ENCODE data around the gene ZSCAN2.

Gene ZSCAN2

DNA sequence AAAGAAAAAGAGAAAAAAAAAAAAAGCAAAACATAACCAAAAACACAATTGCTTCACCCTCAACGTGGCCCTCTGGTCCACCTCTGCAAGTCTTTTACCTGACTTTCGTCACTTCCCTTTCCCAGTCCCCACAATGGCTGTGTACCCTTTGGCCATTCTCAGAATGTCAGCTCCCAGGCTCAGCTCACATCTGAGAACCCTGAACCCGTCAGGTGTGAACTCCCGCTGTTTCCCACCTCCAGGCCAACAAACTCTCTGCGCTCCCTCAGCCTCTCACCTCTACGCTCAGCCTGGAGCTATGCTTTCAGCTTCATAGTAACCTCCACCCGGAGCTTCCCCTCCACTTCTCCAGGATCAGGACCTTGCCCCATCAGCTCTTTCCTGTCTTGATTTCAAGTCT is 23.6 kb downstream of the ZSCAN2 start:
- no peak for TF ChIP-seq POLR2A (IDR thresholded peaks at IDR 0.05; ENCODE audit: extremely low read depth, insufficient read length)
- TF ChIP-seq MYC (IDR thresholded peaks at IDR 0.05; ENCODE audit: low read depth, low read length), result no peak
- TF ChIP-seq, protein P1, sequence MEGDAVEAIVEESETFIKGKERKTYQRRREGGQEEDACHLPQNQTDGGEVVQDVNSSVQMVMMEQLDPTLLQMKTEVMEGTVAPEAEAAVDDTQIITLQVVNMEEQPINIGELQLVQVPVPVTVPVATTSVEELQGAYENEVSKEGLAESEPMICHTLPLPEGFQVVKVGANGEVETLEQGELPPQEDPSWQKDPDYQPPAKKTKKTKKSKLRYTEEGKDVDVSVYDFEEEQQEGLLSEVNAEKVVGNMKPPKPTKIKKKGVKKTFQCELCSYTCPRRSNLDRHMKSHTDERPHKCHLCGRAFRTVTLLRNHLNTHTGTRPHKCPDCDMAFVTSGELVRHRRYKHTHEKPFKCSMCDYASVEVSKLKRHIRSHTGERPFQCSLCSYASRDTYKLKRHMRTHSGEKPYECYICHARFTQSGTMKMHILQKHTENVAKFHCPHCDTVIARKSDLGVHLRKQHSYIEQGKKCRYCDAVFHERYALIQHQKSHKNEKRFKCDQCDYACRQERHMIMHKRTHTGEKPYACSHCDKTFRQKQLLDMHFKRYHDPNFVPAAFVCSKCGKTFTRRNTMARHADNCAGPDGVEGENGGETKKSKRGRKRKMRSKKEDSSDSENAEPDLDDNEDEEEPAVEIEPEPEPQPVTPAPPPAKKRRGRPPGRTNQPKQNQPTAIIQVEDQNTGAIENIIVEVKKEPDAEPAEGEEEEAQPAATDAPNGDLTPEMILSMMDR (IDR thresholded peaks at IDR 0.05; ENCODE audit: low read depth, low read length), result no peak
- TF ChIP-seq, protein P2, sequence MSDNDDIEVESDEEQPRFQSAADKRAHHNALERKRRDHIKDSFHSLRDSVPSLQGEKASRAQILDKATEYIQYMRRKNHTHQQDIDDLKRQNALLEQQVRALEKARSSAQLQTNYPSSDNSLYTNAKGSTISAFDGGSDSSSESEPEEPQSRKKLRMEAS (IDR thresholded peaks at IDR 0.05; ENCODE audit: low read depth, low read length), result no peak
- no peak for DNase-seq (ENCODE audit: low read depth)
- H3K4me3 ChIP-seq (ENCODE audit: low read depth, low read length), result no peak overlapping the region

DNA sequence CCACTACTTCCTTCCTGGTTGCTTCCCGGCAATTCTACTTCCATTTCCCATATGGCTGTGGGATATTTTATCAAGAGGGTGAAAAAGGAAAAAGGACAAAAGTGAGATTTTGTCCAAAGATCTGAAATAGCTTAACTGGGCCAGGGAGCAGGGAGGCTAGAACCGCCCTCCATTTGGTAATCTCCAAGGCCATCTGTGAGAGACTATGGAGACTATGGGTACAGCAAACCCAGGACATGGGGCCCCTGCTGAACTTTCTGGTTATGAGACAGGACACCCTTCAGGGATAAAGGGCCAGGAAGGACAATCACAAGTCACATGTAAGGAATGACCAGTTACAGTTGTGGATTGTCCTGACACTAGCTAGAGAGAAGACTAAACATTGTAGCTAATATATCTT is 24.3 kb downstream of the ZSCAN2 start:
- DNase-seq (ENCODE audit: low read depth), result no peak
- no peak overlapping the region for H3K4me3 ChIP-seq (ENCODE audit: low read depth, low read length)
- no peak for TF ChIP-seq POLR2A (IDR thresholded peaks at IDR 0.05; ENCODE audit: extremely low read depth, insufficient read length)
- TF ChIP-seq, protein P1 (IDR thresholded peaks at IDR 0.05; ENCODE audit: low read depth, low read length), result no peak
- no peak for TF ChIP-seq MYC (IDR thresholded peaks at IDR 0.05; ENCODE audit: low read depth, low read length)
- TF ChIP-seq, protein P2 (IDR thresholded peaks at IDR 0.05; ENCODE audit: low read depth, low read length), result no peak

DNA sequence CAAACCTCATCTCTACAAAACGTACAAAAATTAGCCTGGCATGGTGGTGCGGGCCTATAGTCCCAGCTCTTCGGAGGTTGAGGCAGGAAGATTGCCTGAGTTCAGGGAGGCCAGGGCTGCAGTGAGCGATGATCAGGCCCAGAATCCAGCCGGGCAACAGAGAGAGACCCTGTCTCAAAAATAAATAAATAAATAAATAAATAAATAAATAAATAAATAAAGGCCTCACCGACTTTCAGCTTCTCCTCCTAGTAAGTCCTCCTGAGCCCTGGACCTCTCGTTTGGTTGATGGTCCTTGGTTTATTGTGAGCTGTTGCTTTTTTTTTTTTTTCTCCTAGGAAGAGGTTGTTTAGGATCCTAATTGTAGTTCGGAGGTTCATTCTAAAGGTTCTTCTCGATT is 28.2 kb downstream of the ZSCAN2 start:
- no peak overlapping the region for H3K4me3 ChIP-seq (ENCODE audit: low read depth, low read length)
- TF ChIP-seq POLR2A (IDR thresholded peaks at IDR 0.05; ENCODE audit: extremely low read depth, insufficient read length) (no peak), MYC (IDR thresholded peaks at IDR 0.05; ENCODE audit: low read depth, low read length) (no peak)
- TF ChIP-seq, protein P1 (IDR thresholded peaks at IDR 0.05; ENCODE audit: low read depth, low read length), result no peak
- TF ChIP-seq, protein P2 (IDR thresholded peaks at IDR 0.05; ENCODE audit: low read depth, low read length), result no peak
- DNase-seq (ENCODE audit: low read depth), result no peak

DNA sequence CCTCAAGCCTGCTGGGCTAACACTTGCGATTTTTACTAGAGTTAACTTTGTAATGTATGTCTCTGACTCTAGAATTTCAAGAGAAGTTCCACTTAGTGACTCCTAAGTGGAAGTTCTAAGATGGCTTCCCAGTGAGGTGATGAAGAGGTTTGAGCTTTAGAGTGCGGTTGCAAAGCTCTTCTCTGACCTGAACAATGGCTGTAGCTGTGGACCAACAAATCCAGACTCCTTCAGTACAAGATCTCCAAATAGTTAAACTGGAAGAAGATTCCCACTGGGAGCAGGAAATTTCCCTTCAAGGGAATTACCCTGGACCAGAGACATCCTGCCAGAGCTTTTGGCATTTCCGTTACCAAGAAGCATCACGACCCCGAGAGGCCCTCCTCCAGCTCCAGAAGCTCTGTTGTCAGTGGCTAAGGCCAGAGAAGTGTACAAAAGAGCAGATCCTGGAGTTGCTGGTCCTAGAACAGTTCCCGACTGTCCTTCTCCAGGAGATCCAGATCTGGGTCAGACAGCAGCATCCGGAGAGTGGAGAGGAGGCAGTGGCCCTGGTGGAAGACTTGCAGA is 31.0 kb downstream of the ZSCAN2 start:
- H3K4me3 ChIP-seq (ENCODE audit: low read depth, low read length), result peak overlapping the region; percentile 80
- DNase-seq (ENCODE audit: low read depth), result no peak
- TF ChIP-seq, protein P2 (IDR thresholded peaks at IDR 0.05; ENCODE audit: low read depth, low read length), result no peak
- TF ChIP-seq MYC (IDR thresholded peaks at IDR 0.05; ENCODE audit: low read depth, low read length), result no peak

DNA sequence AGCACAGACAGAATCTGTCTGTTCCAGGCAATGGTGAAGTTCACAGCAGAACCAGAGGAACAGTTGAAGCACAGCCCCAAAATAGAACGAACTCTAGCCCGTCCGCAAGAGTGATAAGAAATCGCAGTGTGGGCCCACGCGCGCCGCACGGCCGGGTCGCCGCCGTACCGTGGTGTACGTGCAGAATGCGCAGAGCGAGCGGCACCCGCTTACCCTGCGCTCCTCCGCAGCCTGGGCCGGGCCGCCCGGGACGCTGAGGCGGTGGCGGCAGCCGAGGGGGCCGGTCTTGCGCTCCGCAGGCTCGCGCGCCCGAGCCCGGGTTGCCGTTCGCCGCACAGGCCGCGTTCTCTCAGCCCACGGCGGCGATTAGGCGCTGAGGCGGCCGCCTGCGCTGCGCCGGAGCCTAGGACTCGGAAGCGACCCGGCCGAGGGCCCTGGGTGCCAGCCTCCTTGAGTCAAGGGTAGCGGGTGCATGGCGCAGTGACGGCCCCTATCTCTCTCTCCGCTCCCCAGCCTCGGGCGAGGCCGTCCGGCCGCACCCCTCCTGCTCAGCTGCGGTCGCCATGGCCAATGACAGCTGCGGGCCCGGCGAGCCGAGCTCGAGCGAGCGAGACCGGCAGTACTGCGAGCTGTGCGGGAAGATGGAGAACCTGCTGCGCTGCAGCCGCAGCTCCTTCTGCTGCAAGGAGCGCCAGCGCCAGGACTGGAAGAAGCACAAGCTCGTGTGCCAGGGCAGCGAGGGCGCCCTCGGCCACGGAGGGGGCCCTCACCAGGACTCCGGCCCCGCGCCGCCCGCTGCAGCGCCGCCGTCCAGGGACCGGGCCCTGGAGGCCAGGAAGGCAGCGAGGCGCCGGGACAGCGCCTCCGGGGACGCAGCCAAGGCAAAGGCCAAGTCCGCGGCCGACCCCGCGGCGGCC is 32.8 kb downstream of the ZSCAN2 start:
- peak overlapping the region; percentile 66 for H3K4me3 ChIP-seq (ENCODE audit: low read depth, low read length)
- DNase-seq (ENCODE audit: low read depth), result peak; percentile 87

More for the DNA sequence above, 32.8 kb downstream of the ZSCAN2 start:
- TF ChIP-seq, protein P1 (IDR thresholded peaks at IDR 0.05; ENCODE audit: low read depth, low read length), result no peak
- TF ChIP-seq POLR2A (IDR thresholded peaks at IDR 0.05; ENCODE audit: extremely low read depth, insufficient read length), result no peak
- peak; percentile 12; the same call in 1 of the 2 replicates for TF ChIP-seq MYC (IDR thresholded peaks at IDR 0.05; ENCODE audit: low read depth, low read length)
